MCF 10A (cell line): ENCODE measurements around the gene FBXL4. TPM values are rescaled to one million over a fixed set of nuclear protein-coding genes. Genes with fewer than 3 reads are reported as not detected.

Source experiments
- BruUV-seq: library from RNA; stranded (reverse); fragments of 400-500 nt; replicated peaks from 2 replicates; lab custom pipeline; 2021; lab: Mats Ljungman, UMichigan
- CTCF ChIA-PET: fragments of 300-600 bp; sonication (Branson Sonifier 250); formaldehyde crosslinking; extraction: SDS; loops from one replicate; lab custom pipeline; 2021; ENCODE audit warnings: antibody characterized with exemption, inconsistent platforms; lab: Yijun Ruan, JAX
- POLR2A ChIA-PET: fragments of 300-600, 350-650 bp; sonication (Branson Sonifier 250); formaldehyde crosslinking; extraction: SDS; loops from one replicate; lab custom pipeline; 2020; ENCODE audit warnings: antibody characterized with exemption, inconsistent platforms; lab: Yijun Ruan, JAX
- DNase-seq: peaks from one replicate; pipeline ENCODE4 v3.0.0-alpha.2; 2018; ENCODE audit not compliant: unreplicated experiment
- H3K27ac Mint-ChIP-seq: one replicate; pipeline ENCODE4 v1.8.0; 2022; ENCODE audit warnings: mild to moderate bottlenecking, low read depth, mixed read lengths; ENCODE audit not compliant: unreplicated experiment
- H3K27me3 Mint-ChIP-seq: one replicate; pipeline ENCODE4 v1.8.0; 2022; ENCODE audit warnings: mixed read lengths; ENCODE audit not compliant: insufficient read depth, unreplicated experiment
- H3K36me3 Mint-ChIP-seq: one replicate; pipeline ENCODE4 v1.8.0; 2022; ENCODE audit warnings: mild to moderate bottlenecking, moderate library complexity, mixed read lengths; ENCODE audit not compliant: insufficient read depth, unreplicated experiment
- H3K4me1 Mint-ChIP-seq: one replicate; pipeline ENCODE4 v1.8.0; 2022; ENCODE audit warnings: mixed read lengths; ENCODE audit not compliant: insufficient read depth, unreplicated experiment
- H3K4me3 Mint-ChIP-seq: one replicate; pipeline ENCODE4 v1.8.0; 2022; ENCODE audit warnings: mild to moderate bottlenecking, moderate library complexity, mixed read lengths; ENCODE audit not compliant: unreplicated experiment
- H3K9me3 Mint-ChIP-seq: one replicate; pipeline ENCODE4 v1.8.0; 2022; ENCODE audit warnings: mixed read lengths; ENCODE audit not compliant: unreplicated experiment
- intact Hi-C: fragments of 100-400 bp; cut with micrococcal nuclease; formaldehyde crosslinking; loops from 2 replicates; pipeline ENCODE4 v1.14.1; 2022
- total RNA-seq: library from RNA; stranded (reverse); gene quantifications from 2 replicates; pipeline ENCODE4 v1.2.3, GENCODE V29; 2022
- TF ChIP-seq, protein P1 (sequence below): fragments of 200-600 bp; IDR thresholded peaks from one replicate; pipeline ENCODE4 v1.8.0; 2022; ENCODE audit warnings: antibody characterized with exemption, mild to moderate bottlenecking; ENCODE audit not compliant: unreplicated experiment

FBXL4 gene
- total RNA-seq, 1 experiment from 2014 or later, result 15.7 TPM

DNA sequence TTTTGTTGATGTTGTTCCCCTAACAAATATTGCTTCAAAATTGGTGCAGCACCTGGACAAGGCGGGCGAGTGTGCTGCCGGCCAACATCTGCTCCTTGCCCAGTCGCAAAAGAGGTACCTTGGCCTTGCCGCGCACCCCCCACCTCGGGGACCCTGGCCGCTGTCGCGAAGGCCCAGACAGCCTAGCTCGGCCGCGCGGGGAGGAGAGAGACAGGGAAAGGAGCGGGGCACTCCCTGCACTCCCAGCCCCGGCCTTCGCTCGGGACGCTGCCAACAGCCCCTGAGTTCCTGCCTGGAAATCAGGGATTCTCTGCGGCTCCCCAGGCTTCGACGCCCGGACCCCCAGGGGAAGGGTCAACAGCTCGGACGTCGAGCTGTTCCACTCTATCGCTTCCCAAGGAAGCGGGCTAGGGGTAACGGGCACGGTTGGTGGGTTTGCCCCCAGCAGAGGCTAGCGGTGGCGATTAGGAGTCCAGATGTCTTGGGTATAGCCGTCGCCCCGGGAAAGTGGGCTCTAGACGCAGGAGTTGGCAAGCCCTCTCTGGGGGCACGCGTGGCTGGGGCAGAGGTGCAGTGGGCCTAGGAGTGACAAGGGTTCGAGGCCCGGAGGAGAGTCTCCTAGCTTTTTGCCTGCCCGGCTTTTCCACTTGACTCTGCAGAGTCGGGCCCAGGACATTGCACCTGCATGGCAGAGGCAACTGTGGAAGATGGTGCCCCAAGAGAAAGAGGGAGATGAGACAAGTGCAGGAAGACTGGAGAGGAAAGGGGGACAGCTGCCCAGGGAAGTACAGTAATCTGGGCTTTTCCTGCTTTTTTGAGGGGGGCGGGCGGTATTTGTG is 105.2 kb downstream of the FBXL4 start:
- H3K4me1 Mint-ChIP-seq, result peaks cover 8% of the 10 kb centered on the region
- peaks cover 71% of the 10 kb centered on the region for H3K27me3 Mint-ChIP-seq
- no peaks in the 10 kb centered on the region for H3K9me3 Mint-ChIP-seq
- TF ChIP-seq, protein P1, sequence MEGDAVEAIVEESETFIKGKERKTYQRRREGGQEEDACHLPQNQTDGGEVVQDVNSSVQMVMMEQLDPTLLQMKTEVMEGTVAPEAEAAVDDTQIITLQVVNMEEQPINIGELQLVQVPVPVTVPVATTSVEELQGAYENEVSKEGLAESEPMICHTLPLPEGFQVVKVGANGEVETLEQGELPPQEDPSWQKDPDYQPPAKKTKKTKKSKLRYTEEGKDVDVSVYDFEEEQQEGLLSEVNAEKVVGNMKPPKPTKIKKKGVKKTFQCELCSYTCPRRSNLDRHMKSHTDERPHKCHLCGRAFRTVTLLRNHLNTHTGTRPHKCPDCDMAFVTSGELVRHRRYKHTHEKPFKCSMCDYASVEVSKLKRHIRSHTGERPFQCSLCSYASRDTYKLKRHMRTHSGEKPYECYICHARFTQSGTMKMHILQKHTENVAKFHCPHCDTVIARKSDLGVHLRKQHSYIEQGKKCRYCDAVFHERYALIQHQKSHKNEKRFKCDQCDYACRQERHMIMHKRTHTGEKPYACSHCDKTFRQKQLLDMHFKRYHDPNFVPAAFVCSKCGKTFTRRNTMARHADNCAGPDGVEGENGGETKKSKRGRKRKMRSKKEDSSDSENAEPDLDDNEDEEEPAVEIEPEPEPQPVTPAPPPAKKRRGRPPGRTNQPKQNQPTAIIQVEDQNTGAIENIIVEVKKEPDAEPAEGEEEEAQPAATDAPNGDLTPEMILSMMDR, result no peak
- H3K36me3 Mint-ChIP-seq, result no peaks in the 10 kb centered on the region
- POLR2A ChIA-PET, result interaction anchor here (0.6 kb wide), 1 partner anchor 67 kb away, joined by 3 read pairs; no protein-coding TSS in a partner anchor
- DNase-seq, result no peak
- CTCF ChIA-PET, result interaction anchor here (0.6 to 0.9 kb wide), 4 partner anchors 14 to 1348 kb away, joined by 3 read pairs; no protein-coding TSS in a partner anchor
- H3K4me3 Mint-ChIP-seq, result no peak overlapping the region
- intact Hi-C loops, result no loop called here
- no peak overlapping the region for H3K27ac Mint-ChIP-seq
- no TSS peak for BruUV-seq

DNA sequence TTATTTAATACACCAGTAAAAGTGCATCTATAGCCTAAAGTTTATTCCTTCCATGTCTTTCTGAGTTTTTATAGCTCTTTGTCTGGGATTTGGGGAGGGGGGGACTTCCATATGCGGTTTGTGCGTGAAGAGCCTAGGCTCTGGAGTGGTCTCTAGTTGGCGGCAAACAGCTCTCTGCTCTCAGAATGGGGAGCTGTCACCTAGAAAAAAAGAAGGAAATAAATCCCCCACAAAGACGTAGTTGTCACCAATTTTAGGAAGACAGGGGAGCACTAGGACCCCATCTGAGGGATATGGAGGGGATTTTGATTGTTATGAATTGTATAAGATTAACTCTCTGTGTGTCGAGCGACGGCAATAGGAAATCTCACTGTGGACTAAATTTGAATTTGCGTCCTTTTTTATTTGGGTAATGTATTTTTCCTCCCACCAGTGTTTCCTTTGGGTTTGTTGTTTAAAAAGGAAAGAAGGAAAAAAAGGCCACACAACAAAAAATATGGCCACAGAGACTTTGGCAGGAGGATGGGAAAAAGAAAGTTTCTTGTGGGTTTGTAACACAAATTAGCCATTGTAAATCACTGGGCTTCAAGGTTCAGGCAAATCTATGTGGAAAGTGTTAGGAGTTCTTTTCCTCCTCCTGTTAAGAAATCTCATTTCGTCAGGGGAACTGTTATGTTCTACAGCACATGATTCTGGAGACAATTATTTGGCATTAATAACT is 106.0 kb downstream of the FBXL4 start:
- TF ChIP-seq, protein P1, result no peak
- BruUV-seq, result no TSS peak
- POLR2A ChIA-PET, result interaction anchor here (0.6 kb wide), 1 partner anchor 1639 kb away, joined by 3 read pairs; no protein-coding TSS in a partner anchor
- peaks cover 8% of the 10 kb centered on the region for H3K4me1 Mint-ChIP-seq
- CTCF ChIA-PET, result interaction anchor here (1.1 kb wide), 1 partner anchor 1778 kb away, joined by 3 read pairs; no protein-coding TSS in a partner anchor
- H3K4me3 Mint-ChIP-seq, result no peak overlapping the region
- DNase-seq, result no peak
- no peaks in the 10 kb centered on the region for H3K9me3 Mint-ChIP-seq
- H3K27me3 Mint-ChIP-seq, result peaks cover 79% of the 10 kb centered on the region
- no peak overlapping the region for H3K27ac Mint-ChIP-seq
- H3K36me3 Mint-ChIP-seq, result no peaks in the 10 kb centered on the region
- intact Hi-C loops, result no loop called here

DNA sequence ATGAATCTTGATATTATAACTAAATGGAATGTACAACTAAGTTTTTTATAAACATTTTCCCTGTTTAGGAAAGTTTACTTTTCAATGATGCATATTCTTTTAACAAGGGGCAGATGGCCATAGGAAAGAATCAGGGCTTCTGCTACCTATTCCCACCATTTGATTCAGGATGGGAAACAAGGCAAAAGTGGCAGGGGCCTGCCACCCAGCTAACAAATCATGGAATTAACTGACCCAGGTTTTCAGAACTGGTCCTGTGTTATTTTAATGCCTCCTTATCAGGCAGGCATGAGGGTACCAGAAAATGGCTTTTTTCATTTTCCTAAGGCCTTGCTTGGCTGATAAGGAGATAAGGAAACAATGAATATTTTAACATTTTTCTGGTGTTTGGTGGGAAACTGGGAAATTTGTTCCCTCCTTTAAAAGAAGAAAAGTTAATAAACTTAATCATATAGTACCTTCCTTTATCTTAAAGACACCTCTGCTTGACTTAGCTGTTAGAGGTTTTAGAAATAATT is 106.7 kb downstream of the FBXL4 start:
- POLR2A ChIA-PET, result interaction anchor here (0.6 kb wide), 1 partner anchor 1639 kb away, joined by 3 read pairs; no protein-coding TSS in a partner anchor
- H3K36me3 Mint-ChIP-seq, result no peaks in the 10 kb centered on the region
- intact Hi-C loops, result no loop called here
- H3K27ac Mint-ChIP-seq, result no peak overlapping the region
- CTCF ChIA-PET, result interaction anchor here (1.1 kb wide), 1 partner anchor 1777 kb away, joined by 3 read pairs; no protein-coding TSS in a partner anchor
- no peak for DNase-seq
- no peaks in the 10 kb centered on the region for H3K9me3 Mint-ChIP-seq
- TF ChIP-seq, protein P1, result no peak
- peaks cover 7% of the 10 kb centered on the region for H3K4me1 Mint-ChIP-seq
- no TSS peak for BruUV-seq
- H3K4me3 Mint-ChIP-seq, result no peak overlapping the region
- H3K27me3 Mint-ChIP-seq, result peaks cover 84% of the 10 kb centered on the region

DNA sequence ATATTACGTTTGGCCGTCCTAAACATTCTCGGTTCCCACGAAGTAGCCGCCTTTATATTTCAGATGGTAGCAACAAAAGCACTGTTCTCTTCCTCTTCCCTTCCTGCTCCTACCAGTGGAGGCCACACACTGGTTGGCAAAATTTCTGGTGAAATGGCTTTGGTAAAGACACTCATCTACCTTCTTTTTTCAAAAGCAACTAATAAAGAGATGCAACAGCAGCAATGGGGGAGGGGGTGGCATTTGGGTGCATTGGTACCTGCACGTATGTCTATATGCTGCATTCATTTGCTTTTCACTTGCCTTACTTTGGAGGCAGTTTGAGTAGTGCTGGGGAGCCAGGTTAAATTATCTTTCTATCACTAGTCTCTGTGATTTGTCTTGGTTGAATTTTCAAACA is 107.4 kb downstream of the FBXL4 start:
- Mint-ChIP-seq H3K9me3 (no peaks in the 10 kb centered on the region), H3K27me3 (peaks cover 84% of the 10 kb centered on the region), H3K36me3 (no peaks in the 10 kb centered on the region), H3K27ac (no peak overlapping the region), H3K4me3 (no peak overlapping the region), H3K4me1 (peaks cover 6% of the 10 kb centered on the region)
- DNase-seq, result no peak
- ChIA-PET POLR2A (no interaction called here), CTCF (no interaction called here)
- no TSS peak for BruUV-seq
- TF ChIP-seq, protein P1, result no peak
- intact Hi-C loops, result no loop called here
